ENCODE measurements around the gene CCL4.

- TF ChIP-seq, protein P1, sequence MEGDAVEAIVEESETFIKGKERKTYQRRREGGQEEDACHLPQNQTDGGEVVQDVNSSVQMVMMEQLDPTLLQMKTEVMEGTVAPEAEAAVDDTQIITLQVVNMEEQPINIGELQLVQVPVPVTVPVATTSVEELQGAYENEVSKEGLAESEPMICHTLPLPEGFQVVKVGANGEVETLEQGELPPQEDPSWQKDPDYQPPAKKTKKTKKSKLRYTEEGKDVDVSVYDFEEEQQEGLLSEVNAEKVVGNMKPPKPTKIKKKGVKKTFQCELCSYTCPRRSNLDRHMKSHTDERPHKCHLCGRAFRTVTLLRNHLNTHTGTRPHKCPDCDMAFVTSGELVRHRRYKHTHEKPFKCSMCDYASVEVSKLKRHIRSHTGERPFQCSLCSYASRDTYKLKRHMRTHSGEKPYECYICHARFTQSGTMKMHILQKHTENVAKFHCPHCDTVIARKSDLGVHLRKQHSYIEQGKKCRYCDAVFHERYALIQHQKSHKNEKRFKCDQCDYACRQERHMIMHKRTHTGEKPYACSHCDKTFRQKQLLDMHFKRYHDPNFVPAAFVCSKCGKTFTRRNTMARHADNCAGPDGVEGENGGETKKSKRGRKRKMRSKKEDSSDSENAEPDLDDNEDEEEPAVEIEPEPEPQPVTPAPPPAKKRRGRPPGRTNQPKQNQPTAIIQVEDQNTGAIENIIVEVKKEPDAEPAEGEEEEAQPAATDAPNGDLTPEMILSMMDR (IDR thresholded peaks at IDR 0.05; ENCODE audit: low read length), result no peak
- no peak for TF ChIP-seq EZH2phosphoT487 (IDR thresholded peaks at IDR 0.05; ENCODE audit: low read length)
- TF ChIP-seq EZH2 (optimal IDR thresholded peaks at IDR 0.05; ENCODE audit: low read depth, low read length), result no peak
These were observed 33.2 kb upstream of the CCL4 start for GRCh38 chr17:36070427-36070826.
